ENCODE data around the gene PCGF1. TPM values are rescaled to one million over a fixed set of nuclear protein-coding genes. Genes with fewer than 3 reads are reported as not detected.

PCGF1 gene
- total and polyA plus RNA-seq, 2 of the 13 experiments (the other 11 are each of a cell fraction or from before 2014, with no cell fraction given), result 20.4 to 22.6 TPM

- TF ChIP-seq ZNF646 (CRISPR knock-in tag; IDR thresholded peaks at IDR 0.05) (0 out of 2 replicates have a peak, but pooled peaks have one; percentile 16), ZC3H13 (CRISPR knock-in tag; IDR thresholded peaks at IDR 0.05) (0 out of 2 replicates have a peak, but pooled peaks have one; percentile 17), ZBTB20 (CRISPR knock-in tag; IDR thresholded peaks at IDR 0.05; ENCODE audit: borderline replicate concordance, low read depth) (0 out of 2 replicates have a peak, but pooled peaks have one; percentile 39), ZNF784 (CRISPR knock-in tag; IDR thresholded peaks at IDR 0.05; ENCODE audit: borderline replicate concordance) (peak; percentile 7; the same call in 1 of the 2 replicates), ZBTB40 (IDR thresholded peaks at IDR 0.05) (no peak), ZBTB40 (CRISPR knock-in tag; IDR thresholded peaks at IDR 0.05) (no peak), REL (CRISPR knock-in tag; conservative IDR thresholded peaks at IDR 0.05) (peak; percentile 74)
Observed at GRCh38 chr2:74530239-74531187, 23.0 kb upstream of the PCGF1 start (continued).
